Endothelial cell (in vitro differentiated cells): ENCODE measurements around the gene CHMP4B. TPM values are rescaled to one million over a fixed set of nuclear protein-coding genes. Genes with fewer than 3 reads are reported as not detected.

ENCODE experiments used
- DNase-seq: peaks from one replicate; pipeline ENCODE4 v3.0.0; 2021; ENCODE audit warnings: low spot score
- H3K27ac Mint-ChIP-seq: one replicate; pipeline ENCODE4 v1.8.0; 2021; ENCODE audit warnings: mixed read lengths, inconsistent platforms; ENCODE audit not compliant: unreplicated experiment
- H3K27me3 Mint-ChIP-seq: one replicate; pipeline ENCODE4 v1.8.0; 2021; ENCODE audit warnings: mild to moderate bottlenecking, moderate library complexity, mixed read lengths, inconsistent platforms; ENCODE audit not compliant: unreplicated experiment
- H3K36me3 Mint-ChIP-seq: one replicate; pipeline ENCODE4 v1.8.0; 2021; ENCODE audit warnings: mild to moderate bottlenecking, low read depth, mixed read lengths, inconsistent platforms; ENCODE audit not compliant: unreplicated experiment
- H3K4me1 Mint-ChIP-seq: one replicate; pipeline ENCODE4 v1.8.0; 2021; ENCODE audit warnings: mild to moderate bottlenecking, mixed read lengths, inconsistent platforms; ENCODE audit not compliant: unreplicated experiment
- H3K4me3 Mint-ChIP-seq: one replicate; pipeline ENCODE4 v1.8.0; 2021; ENCODE audit warnings: mild to moderate bottlenecking, mixed read lengths, inconsistent platforms; ENCODE audit not compliant: unreplicated experiment
- H3K9me3 Mint-ChIP-seq: one replicate; pipeline ENCODE4 v1.8.0; 2021; ENCODE audit warnings: mixed read lengths, inconsistent platforms; ENCODE audit not compliant: unreplicated experiment
- CTCF ChIP-seq: fragments of 200-600 bp; sonication (generic); IDR thresholded peaks from one replicate; pipeline ENCODE4 v1.5.0; 2021; ENCODE audit warnings: antibody characterized with exemption; ENCODE audit not compliant: unreplicated experiment
- total RNA-seq: library from RNA; stranded (reverse); fragmentation: NEBNext Ultra II Directional; extraction: Animal tissue kit (Norgen Biotek cat#: 25700); gene quantifications from one replicate; pipeline ENCODE4 v1.2.1, GENCODE V29; 2021; ENCODE audit not compliant: unreplicated experiment

Gene CHMP4B
- total RNA-seq, 1 donor from 2014 or later, result 117 TPM

DNA sequence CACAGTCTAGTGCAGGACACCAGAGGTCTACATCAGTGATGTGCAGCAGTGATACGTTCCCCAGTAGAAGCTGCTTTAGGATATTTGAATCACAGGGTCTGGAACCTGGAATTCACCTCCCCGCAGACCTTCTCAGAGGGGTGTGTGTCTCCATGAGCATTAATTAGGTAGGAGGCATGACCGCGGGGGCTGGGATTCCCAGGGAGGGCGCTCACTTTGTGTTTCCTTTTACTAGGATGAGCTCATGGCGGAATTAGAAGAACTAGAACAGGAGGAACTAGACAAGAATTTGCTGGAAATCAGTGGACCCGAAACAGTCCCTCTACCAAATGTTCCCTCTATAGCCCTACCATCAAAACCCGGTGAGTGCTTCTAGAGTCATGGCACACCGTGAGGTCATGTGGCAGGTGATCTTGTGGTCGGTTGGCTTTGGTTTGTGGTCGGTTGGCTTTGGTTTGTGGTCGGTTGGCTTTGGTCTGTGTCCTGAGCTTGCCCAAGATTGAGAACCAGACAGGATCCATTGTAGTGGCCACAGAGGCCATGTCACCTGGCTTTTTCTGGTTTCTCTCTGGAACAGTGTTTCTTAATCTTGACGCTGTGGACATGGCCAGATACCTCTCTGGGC lies 40.8 kb downstream of the CHMP4B start:
- no peak for TF ChIP-seq CTCF
- Mint-ChIP-seq H3K4me3 (peak overlapping the region; percentile 11), H3K9me3 (no peaks in the 10 kb centered on the region), H3K27me3 (peaks cover 2% of the 10 kb centered on the region), H3K36me3 (peaks cover 58% of the 10 kb centered on the region), H3K27ac (no peak overlapping the region), H3K4me1 (peaks cover 13% of the 10 kb centered on the region)
- no peak for DNase-seq

DNA sequence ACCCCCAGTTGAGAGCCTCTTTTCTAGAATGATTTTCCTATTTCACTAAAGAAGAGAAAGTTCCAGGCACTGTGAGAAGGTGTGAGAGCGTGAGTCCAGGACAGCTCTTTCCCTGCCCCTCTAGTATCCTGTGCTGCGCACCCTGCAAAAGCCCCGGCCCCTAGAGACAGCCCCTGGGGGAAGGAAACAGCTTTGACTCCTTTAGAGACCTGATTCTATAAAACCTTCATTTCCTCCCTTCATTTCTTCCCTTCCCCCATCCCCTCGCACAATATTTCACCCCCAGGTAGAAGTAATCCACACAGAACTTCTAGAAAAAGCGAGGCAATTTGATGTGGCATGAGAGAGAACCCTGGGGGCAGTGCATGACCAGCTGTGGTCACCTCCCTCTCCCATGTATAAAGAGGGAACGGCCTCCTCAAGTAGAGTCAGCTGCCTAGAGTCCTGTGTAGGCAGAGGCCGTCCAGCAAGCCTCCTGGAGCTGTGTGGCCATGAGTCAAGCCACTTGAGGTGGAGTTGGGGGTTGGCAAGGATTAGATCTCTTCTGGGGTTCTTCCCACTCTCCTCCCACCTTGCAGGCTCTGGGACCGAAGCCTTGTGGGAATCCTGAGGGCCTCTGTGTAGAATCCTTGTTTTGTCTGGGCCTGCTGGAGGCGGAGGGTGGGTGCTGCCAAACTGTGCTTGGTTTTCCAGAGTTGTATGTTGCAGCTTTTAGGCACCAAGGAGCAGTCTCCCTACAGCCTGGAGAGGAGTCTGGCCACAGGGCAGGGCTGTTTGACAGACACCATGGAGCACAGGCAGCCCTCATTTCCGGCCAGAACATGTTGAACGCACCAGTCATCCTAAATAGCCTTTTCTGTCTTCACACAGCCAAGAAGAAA lies 41.7 kb downstream of the CHMP4B start:
- DNase-seq, result no peak
- peaks cover under 1% of the 10 kb centered on the region for H3K27me3 Mint-ChIP-seq
- TF ChIP-seq CTCF, result no peak
- H3K36me3 Mint-ChIP-seq, result peaks cover 64% of the 10 kb centered on the region
- peaks cover 15% of the 10 kb centered on the region for H3K4me1 Mint-ChIP-seq
- H3K4me3 Mint-ChIP-seq, result no peak overlapping the region
- peak overlapping the region; percentile 18 for H3K27ac Mint-ChIP-seq
- H3K9me3 Mint-ChIP-seq, result no peaks in the 10 kb centered on the region

GRCh38 chr20:33853507-33853813 lies 42.3 kb downstream of the CHMP4B start:
- H3K27me3 Mint-ChIP-seq, result peaks cover 3% of the 10 kb centered on the region
- no peak for TF ChIP-seq CTCF
- H3K4me3 Mint-ChIP-seq, result no peak overlapping the region
- no peak overlapping the region for H3K27ac Mint-ChIP-seq
- DNase-seq, result no peak
- peaks cover 68% of the 10 kb centered on the region for H3K36me3 Mint-ChIP-seq
- peaks cover 19% of the 10 kb centered on the region for H3K4me1 Mint-ChIP-seq
- no peaks in the 10 kb centered on the region for H3K9me3 Mint-ChIP-seq

DNA sequence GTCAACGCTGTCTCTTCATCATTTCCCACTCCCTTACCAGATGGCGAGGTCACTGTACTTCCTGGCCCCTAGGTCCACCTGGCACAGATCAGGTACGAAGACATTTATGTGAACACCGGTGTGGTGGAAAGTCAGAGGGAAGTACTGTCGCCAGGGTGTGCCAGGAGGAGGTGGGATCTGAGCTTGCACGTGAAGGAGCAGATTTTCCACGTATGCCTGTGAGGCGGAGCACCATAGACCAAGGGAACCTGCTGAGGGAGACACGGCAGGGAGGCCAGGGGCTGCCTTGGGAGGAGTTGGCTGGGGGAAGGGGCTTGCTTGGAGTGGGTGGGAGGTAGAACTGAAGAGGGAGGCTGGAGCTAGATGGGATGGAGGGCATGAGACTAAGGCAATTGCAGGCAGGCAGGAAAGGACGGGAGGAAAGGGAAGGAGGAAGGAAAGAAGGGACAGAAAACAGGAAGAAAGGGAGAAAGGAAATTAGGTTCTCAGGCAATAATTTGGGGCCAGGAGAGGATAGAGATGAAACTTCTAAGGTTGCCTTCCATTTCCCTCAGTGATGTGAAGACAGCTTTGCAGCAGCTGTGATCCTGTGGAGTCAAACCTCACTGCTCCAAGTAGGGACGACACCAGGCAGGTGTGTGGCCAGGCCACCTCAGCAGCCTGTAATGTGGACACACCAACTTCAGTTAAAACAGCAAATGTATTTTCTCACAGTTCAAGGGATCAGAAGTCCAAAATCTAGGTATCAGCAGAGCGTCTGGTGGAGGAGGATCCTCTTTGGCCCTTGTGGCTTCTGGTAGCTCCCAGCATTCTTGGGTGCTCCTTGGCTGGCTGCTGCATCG lies 46.8 kb downstream of the CHMP4B start:
- Mint-ChIP-seq H3K36me3 (peaks cover 45% of the 10 kb centered on the region), H3K27ac (peak overlapping the region; percentile 49), H3K9me3 (no peaks in the 10 kb centered on the region), H3K27me3 (peaks cover 14% of the 10 kb centered on the region), H3K4me1 (peaks cover 34% of the 10 kb centered on the region), H3K4me3 (peak overlapping the region; percentile 52)
- DNase-seq, result peak; percentile 20
- TF ChIP-seq CTCF, result no peak
